Measurements from ENCODE around the gene ADAMTSL1.
"Not testable (repeated sequence)": the region's sequence is repeated elsewhere in the genome, so short reads cannot be mapped to it uniquely, and the experiment has no call there.

The ADAMTSL1 gene

DNA sequence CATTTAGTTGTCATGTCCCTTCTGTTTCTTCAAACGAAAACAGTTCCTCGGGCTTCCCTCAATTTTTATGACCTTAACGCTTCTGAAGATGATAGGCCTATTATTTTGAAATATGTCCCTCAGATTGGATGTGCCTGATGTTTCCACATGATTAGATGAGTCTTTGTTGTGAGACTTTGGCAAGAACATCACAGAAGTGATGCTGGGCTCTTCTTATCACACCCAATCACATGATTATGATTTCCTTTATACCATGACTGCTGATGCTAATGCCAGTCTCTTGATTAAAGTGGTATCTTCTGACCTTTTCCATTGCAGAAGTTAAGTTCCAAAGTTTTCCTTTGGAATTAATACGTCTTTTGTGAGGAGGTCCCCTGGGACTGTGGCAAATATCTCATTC, 383.4 kb downstream of the ADAMTSL1 start:
- Histone ChIP-seq H3K36me3 (ENCODE audit: control insufficient read depth in 1 of 2, insufficient read depth in 2 of 2, low read length in 2 of 2) (no peaks in the 10 kb centered on the region), H3K27ac (ENCODE audit: low read depth, low read length) (no peak overlapping the region), H3K9ac (ENCODE audit: low read depth in 1 of 2, low read length in 2 of 2) (no peak overlapping the region), H3K9me3 (ENCODE audit: control insufficient read depth in 1 of 2, low read length in 2 of 2) (no peaks in the 10 kb centered on the region), H3K4me1 (ENCODE audit: control insufficient read depth in 1 of 2, insufficient read depth in 2 of 2, low read length in 2 of 2) (no peaks in the 10 kb centered on the region), H3K4me3 (ENCODE audit: low read depth in 1 of 2, low read length in 2 of 2) (no peak overlapping the region), H3K27me3 (ENCODE audit: control insufficient read depth in 1 of 2, insufficient read depth in 2 of 2, low read length in 2 of 2) (no peaks in the 10 kb centered on the region)

DNA sequence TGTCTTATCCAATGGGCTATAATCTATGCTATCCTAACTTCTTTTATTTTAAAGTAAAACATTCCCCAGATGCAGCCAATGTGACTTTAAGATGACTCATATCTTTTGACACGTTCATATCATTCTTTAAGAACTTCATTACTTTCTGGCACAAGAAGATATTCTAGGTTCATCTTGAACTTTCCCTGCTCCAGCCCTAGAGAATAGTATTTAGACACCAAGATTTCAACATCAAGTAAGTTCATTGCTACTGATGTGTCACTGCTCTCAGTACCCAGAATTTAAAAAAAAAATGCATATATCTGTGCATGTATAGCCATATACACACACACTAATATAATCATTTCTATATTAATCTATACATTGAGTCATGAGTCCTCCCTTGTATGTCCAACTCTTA, 383.8 kb downstream of the ADAMTSL1 start:
- H3K27ac ChIP-seq (ENCODE audit: low read depth, low read length): no peak overlapping the region
- no peak overlapping the region for H3K9ac ChIP-seq (ENCODE audit: low read depth in 1 of 2, low read length in 2 of 2)
- H3K9me3 ChIP-seq (ENCODE audit: control insufficient read depth in 1 of 2, low read length in 2 of 2): no peaks in the 10 kb centered on the region
- no peak overlapping the region for H3K4me3 ChIP-seq (ENCODE audit: low read depth in 1 of 2, low read length in 2 of 2)
- no peaks in the 10 kb centered on the region for H3K36me3 ChIP-seq (ENCODE audit: control insufficient read depth in 1 of 2, insufficient read depth in 2 of 2, low read length in 2 of 2)
- no peaks in the 10 kb centered on the region for H3K27me3 ChIP-seq (ENCODE audit: control insufficient read depth in 1 of 2, insufficient read depth in 2 of 2, low read length in 2 of 2)
- no peaks in the 10 kb centered on the region for H3K4me1 ChIP-seq (ENCODE audit: control insufficient read depth in 1 of 2, insufficient read depth in 2 of 2, low read length in 2 of 2)

DNA sequence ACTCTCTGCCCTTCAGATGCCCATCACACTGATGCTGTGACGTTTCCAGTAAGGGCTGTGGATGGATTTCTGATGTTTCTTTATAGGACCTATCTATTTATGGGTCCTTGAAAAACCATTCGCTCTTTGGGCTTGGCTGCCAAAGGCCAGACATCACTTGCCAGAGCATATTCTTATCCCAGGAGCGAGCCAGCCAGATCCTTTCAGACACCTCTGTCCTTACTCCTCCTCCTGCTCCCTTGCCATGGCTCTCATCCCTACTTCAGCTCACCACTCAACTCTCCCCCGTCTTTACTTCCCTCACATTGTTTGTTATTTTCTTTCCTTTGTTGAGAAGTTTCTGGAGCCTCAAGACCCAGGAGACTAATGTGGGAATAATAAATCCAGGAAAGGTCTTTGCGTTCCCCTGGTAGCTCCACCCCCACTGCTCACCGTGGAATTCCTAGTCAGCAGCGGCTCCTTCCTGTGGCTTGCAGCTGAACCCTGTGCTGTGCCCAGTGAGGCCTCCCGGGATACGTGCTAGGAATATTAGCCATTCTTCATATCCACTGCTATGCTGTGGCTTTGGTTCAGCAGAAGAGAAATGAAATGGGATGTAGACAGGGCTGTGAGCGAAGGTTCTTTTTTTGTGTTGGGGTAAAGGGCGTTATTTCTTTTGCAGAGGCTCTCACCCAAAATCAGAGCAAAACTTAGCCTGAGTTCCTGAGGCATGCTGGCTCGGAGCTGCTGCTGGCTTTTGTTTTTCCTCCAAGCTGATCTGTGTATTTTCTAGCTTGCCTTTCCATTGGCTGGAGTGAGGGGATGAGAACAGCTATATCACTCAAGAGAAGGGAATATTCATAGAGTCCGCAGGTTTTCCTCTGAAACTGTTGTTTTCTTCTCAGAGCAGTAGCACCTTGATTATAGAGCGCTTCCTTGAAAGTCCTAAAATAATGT, 387.9 kb downstream of the ADAMTSL1 start:
- Histone ChIP-seq H3K27me3 (ENCODE audit: control insufficient read depth in 1 of 2, insufficient read depth in 2 of 2, low read length in 2 of 2) (no peaks in the 10 kb centered on the region), H3K9me3 (ENCODE audit: control insufficient read depth in 1 of 2, low read length in 2 of 2) (no peaks in the 10 kb centered on the region), H3K27ac (ENCODE audit: low read depth, low read length) (no peak overlapping the region), H3K36me3 (ENCODE audit: control insufficient read depth in 1 of 2, insufficient read depth in 2 of 2, low read length in 2 of 2) (no peaks in the 10 kb centered on the region), H3K9ac (ENCODE audit: low read depth in 1 of 2, low read length in 2 of 2) (no peak overlapping the region), H3K4me1 (ENCODE audit: control insufficient read depth in 1 of 2, insufficient read depth in 2 of 2, low read length in 2 of 2) (no peaks in the 10 kb centered on the region), H3K4me3 (ENCODE audit: low read depth in 1 of 2, low read length in 2 of 2) (no peak overlapping the region)

DNA sequence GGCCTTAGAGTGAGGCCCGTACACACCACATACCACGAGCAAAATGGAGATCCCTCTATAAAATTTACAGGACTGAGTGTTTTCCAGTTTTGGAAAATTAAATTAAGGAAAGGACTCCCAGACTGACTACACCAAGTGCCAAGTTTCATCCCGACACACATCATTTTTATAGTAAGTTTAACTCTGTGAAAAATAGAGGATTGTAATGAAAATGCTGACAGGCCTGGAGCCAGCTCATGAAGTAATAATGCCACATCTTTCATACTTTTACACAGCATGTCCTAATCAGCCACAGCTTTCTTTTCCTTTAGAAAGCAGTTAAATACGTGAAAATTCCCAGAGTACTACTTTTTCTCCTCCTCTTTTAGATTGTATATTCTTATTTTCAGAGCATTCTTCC, 389.8 kb downstream of the ADAMTSL1 start:
- Histone ChIP-seq H3K9me3 (ENCODE audit: control insufficient read depth in 1 of 2, low read length in 2 of 2) (no peaks in the 10 kb centered on the region), H3K36me3 (ENCODE audit: control insufficient read depth in 1 of 2, insufficient read depth in 2 of 2, low read length in 2 of 2) (no peaks in the 10 kb centered on the region), H3K4me1 (ENCODE audit: control insufficient read depth in 1 of 2, insufficient read depth in 2 of 2, low read length in 2 of 2) (no peaks in the 10 kb centered on the region), H3K27me3 (ENCODE audit: control insufficient read depth in 1 of 2, insufficient read depth in 2 of 2, low read length in 2 of 2) (no peaks in the 10 kb centered on the region), H3K9ac (ENCODE audit: low read depth in 1 of 2, low read length in 2 of 2) (no peak overlapping the region), H3K4me3 (ENCODE audit: low read depth in 1 of 2, low read length in 2 of 2) (no peak overlapping the region), H3K27ac (ENCODE audit: low read depth, low read length) (no peak overlapping the region)

DNA sequence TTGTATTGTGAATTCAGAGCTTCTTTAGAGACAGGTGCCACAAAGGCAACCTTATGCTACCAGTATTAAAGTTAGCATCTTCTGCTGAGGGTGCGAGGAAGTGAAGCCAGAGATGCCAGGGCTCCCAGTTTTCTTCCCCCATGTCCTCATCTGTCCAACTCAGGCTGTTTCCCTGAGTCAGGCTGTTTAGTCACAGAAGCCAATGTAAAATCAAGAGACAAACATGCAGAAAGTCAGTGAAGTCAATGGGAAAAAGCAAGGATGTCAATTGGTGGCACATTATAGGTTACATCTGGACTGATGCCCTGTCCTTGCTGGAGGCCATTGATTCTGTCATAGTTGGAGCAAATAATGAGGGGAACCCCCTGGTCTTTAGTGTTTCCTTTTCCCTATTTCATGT, 390.6 kb downstream of the ADAMTSL1 start:
- H3K9ac ChIP-seq (ENCODE audit: low read depth in 1 of 2, low read length in 2 of 2): no peak overlapping the region
- H3K9me3 ChIP-seq (ENCODE audit: control insufficient read depth in 1 of 2, low read length in 2 of 2): no peaks in the 10 kb centered on the region
- H3K4me1 ChIP-seq (ENCODE audit: control insufficient read depth in 1 of 2, insufficient read depth in 2 of 2, low read length in 2 of 2): no peaks in the 10 kb centered on the region
- no peaks in the 10 kb centered on the region for H3K27me3 ChIP-seq (ENCODE audit: control insufficient read depth in 1 of 2, insufficient read depth in 2 of 2, low read length in 2 of 2)
- H3K36me3 ChIP-seq (ENCODE audit: control insufficient read depth in 1 of 2, insufficient read depth in 2 of 2, low read length in 2 of 2): no peaks in the 10 kb centered on the region
- no peak overlapping the region for H3K27ac ChIP-seq (ENCODE audit: low read depth, low read length)
- no peak overlapping the region for H3K4me3 ChIP-seq (ENCODE audit: low read depth in 1 of 2, low read length in 2 of 2)

DNA sequence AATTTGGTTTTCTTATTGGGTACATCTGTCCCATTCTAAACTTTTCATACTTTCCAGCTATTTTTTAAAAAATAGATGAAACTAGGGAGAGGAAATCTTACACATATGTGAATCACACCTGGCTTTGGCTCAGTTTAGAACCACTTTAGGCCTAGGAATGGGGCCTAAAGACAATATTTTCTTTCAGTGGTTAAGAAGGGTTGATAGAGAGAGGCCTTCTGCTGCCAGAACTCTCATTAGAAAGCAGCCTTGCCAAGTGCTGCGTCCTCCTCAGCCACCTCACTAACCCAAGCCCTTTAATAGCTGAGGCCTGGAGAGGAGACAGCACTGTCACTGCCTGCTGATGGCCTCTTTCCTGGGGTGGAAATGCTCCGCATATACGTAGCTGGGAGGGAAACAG, 391.6 kb downstream of the ADAMTSL1 start:
- H3K9ac ChIP-seq (ENCODE audit: low read depth in 1 of 2, low read length in 2 of 2): no peak overlapping the region

DNA sequence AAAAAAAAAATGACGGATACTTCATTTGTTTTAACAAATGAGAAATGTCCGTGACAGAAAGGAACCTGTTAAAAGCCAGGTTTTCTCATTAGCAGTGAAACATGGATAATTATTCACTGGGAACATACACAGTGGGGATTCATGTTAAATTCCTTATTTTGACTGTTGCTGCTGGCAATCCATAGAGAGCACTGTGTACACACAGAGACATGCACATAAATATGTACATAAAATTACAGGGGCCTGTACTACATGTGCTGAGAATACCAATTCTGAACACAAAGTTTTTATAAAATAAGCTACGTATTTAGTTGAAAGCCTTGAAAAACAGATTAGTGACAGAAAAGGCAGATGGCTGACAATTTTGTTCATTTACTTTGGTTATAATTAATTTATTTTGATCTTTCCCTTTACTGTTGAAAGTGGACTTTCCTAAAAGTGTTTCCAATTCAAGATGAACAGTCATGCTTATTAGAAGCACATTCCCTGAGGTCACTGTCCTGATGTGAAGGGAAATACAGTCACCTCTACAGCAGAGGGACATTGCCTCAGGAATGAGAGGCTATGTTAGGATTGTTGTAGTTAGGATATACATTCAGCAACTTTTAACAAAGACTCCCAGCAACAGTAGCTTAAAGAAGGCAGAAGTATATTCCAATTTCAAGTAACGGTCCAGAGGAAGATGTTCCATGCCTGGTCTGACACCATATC, 392.3 kb downstream of the ADAMTSL1 start:
- Histone ChIP-seq H3K4me3 (ENCODE audit: low read depth in 1 of 2, low read length in 2 of 2) (no peak overlapping the region), H3K27me3 (ENCODE audit: control insufficient read depth in 1 of 2, insufficient read depth in 2 of 2, low read length in 2 of 2) (no peaks in the 10 kb centered on the region), H3K4me1 (ENCODE audit: control insufficient read depth in 1 of 2, insufficient read depth in 2 of 2, low read length in 2 of 2) (no peaks in the 10 kb centered on the region), H3K9ac (ENCODE audit: low read depth in 1 of 2, low read length in 2 of 2) (no peak overlapping the region), H3K27ac (ENCODE audit: low read depth, low read length) (no peak overlapping the region), H3K9me3 (ENCODE audit: control insufficient read depth in 1 of 2, low read length in 2 of 2) (peaks cover 0 to 6% of the 10 kb centered on the region in 2 donors), H3K36me3 (ENCODE audit: control insufficient read depth in 1 of 2, insufficient read depth in 2 of 2, low read length in 2 of 2) (no peaks in the 10 kb centered on the region)

More for the DNA sequence above, 391.6 kb downstream of the ADAMTSL1 start:
- H3K27me3 ChIP-seq (ENCODE audit: control insufficient read depth in 1 of 2, insufficient read depth in 2 of 2, low read length in 2 of 2): no peaks in the 10 kb centered on the region
- H3K27ac ChIP-seq (ENCODE audit: low read depth, low read length): no peak overlapping the region
- no peak overlapping the region for H3K4me3 ChIP-seq (ENCODE audit: low read depth in 1 of 2, low read length in 2 of 2)
- no peaks in the 10 kb centered on the region for H3K4me1 ChIP-seq (ENCODE audit: control insufficient read depth in 1 of 2, insufficient read depth in 2 of 2, low read length in 2 of 2)
- H3K9me3 ChIP-seq (ENCODE audit: control insufficient read depth in 1 of 2, low read length in 2 of 2): peaks cover 0 to 6% of the 10 kb centered on the region in 2 donors
- no peaks in the 10 kb centered on the region for H3K36me3 ChIP-seq (ENCODE audit: control insufficient read depth in 1 of 2, insufficient read depth in 2 of 2, low read length in 2 of 2)

DNA sequence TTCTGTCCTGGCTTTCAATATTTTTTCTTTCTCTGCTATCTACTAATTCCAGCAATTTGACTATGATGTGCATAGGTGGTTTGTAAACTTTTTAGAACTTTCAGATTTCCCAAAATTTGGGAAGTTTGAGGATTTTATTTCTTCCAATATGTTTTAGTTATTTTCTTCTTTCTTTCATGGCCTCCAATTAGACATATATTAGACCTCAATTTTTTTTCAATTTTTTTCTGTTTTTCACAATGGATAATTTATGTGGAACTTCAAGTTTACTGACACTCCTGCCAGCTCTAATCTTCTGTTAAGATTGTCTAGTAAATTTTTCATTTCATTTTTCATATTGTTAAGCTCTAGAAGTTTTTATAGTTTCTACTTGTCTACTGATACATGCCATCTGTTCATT, 395.8 kb downstream of the ADAMTSL1 start:
- Histone ChIP-seq H3K4me3 (ENCODE audit: low read depth in 1 of 2, low read length in 2 of 2) (no peak overlapping the region), H3K9ac (ENCODE audit: low read depth in 1 of 2, low read length in 2 of 2) (no peak overlapping the region), H3K9me3 (ENCODE audit: control insufficient read depth in 1 of 2, low read length in 2 of 2) (peaks cover 0 to 6% of the 10 kb centered on the region in 2 donors), H3K36me3 (ENCODE audit: control insufficient read depth in 1 of 2, insufficient read depth in 2 of 2, low read length in 2 of 2) (no peaks in the 10 kb centered on the region), H3K27ac (ENCODE audit: low read depth, low read length) (no peak overlapping the region), H3K4me1 (ENCODE audit: control insufficient read depth in 1 of 2, insufficient read depth in 2 of 2, low read length in 2 of 2) (no peaks in the 10 kb centered on the region), H3K27me3 (ENCODE audit: control insufficient read depth in 1 of 2, insufficient read depth in 2 of 2, low read length in 2 of 2) (no peaks in the 10 kb centered on the region)

DNA sequence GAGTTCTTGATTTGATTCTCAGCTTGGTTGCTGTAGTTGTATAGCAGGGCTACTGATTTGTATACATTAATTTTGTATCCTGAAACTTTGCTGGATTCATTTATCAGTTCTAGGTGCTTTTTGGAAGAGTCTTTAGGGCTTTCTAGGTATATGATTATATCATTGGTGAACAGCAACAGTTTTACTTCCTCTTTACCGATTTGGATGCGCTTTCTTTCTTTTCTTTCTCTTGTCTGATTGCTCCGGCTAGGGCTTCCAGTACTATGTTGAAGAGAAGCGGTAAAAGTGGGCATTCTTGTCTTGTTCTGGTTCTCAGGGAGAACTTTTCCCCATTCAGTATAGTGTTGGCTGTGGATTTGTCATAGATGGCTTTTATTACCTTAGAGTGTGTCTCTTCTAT, 400.1 kb downstream of the ADAMTSL1 start:
- H3K9me3 ChIP-seq (ENCODE audit: control insufficient read depth in 1 of 2, low read length in 2 of 2): peaks cover 0 to 6% of the 10 kb centered on the region in 2 donors
- H3K4me3 ChIP-seq (ENCODE audit: low read depth in 1 of 2, low read length in 2 of 2): no peak overlapping the region
- H3K4me1 ChIP-seq (ENCODE audit: control insufficient read depth in 1 of 2, insufficient read depth in 2 of 2, low read length in 2 of 2): no peaks in the 10 kb centered on the region
- no peaks in the 10 kb centered on the region for H3K27me3 ChIP-seq (ENCODE audit: control insufficient read depth in 1 of 2, insufficient read depth in 2 of 2, low read length in 2 of 2)
- no peaks in the 10 kb centered on the region for H3K36me3 ChIP-seq (ENCODE audit: control insufficient read depth in 1 of 2, insufficient read depth in 2 of 2, low read length in 2 of 2)
- no peak overlapping the region for H3K27ac ChIP-seq (ENCODE audit: low read depth, low read length)
- H3K9ac ChIP-seq (ENCODE audit: low read depth in 1 of 2, low read length in 2 of 2): no peak overlapping the region

DNA sequence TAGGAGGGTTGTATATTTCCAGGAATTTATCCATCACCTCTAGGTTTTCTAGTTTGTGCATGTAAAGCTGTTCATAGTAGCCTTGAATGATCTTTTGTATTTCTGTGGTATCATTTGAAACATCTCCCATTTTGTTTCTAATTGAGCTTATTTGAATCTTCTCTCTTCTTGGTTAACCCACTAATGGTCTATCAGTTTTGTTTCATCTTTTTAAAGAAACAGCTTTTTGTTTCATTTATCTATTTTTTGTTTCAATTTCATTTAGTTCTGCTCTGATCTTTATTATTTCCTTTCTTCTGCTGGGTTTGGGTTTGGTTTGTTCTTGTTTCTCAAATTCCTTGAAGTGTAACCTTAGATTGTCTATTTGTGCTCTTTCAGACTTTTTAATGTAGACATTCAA, 401.0 kb downstream of the ADAMTSL1 start:
- not testable (repeated sequence) for H3K4me3 ChIP-seq (ENCODE audit: low read depth in 1 of 2, low read length in 2 of 2); H3K9me3 ChIP-seq (ENCODE audit: control insufficient read depth in 1 of 2, low read length in 2 of 2); H3K27me3 ChIP-seq (ENCODE audit: control insufficient read depth in 1 of 2, insufficient read depth in 2 of 2, low read length in 2 of 2); H3K36me3 ChIP-seq (ENCODE audit: control insufficient read depth in 1 of 2, insufficient read depth in 2 of 2, low read length in 2 of 2); H3K9ac ChIP-seq (ENCODE audit: low read depth in 1 of 2, low read length in 2 of 2); H3K4me1 ChIP-seq (ENCODE audit: control insufficient read depth in 1 of 2, insufficient read depth in 2 of 2, low read length in 2 of 2); H3K27ac ChIP-seq (ENCODE audit: low read depth, low read length)

All from duodenal mucosa (tissue), 2 donors.